Heart right ventricle (tissue), 16 donors: ENCODE measurements around the gene BPGM. TPM values are rescaled to one million over a fixed set of nuclear protein-coding genes. Genes with fewer than 3 reads are reported as not detected.

Experiments
- ATAC-seq, 8 donors: fragments of 200-7000 bp; cut with Tn5 transposase; one replicate each; pipeline ENCODE4 v1.9.1; 2020; ENCODE audit warnings: mild to moderate bottlenecking in 8 of 8, moderate library complexity in 8 of 8, moderate number of reproducible peaks in 1 of 8
- DNase-seq, 2 donors: peaks; one replicate each; pipeline ENCODE4 v3.0.0-alpha.2; 2020
- H3K27ac ChIP-seq, 10 donors: fragments of 200-600 bp; sonication (generic) in 2 of 10; one replicate each; pipeline versions ENCODE4 v1.5.0 to v1.8.0; 2020 to 2022; ENCODE audit warnings: mild to moderate bottlenecking in 3 of 10
- H3K27me3 ChIP-seq, 7 donors: fragments of 200-600 bp; one replicate each; pipeline ENCODE4 v1.8.0; 2021 to 2022; ENCODE audit warnings: mild to moderate bottlenecking in 2 of 7
- H3K36me3 ChIP-seq, 9 donors: fragments of 200-600 bp; sonication (generic) in 1 of 9; one replicate each; pipeline versions ENCODE4 v1.5.0 to v1.8.0; 2020 to 2022; ENCODE audit warnings: mild to moderate bottlenecking in 2 of 9
- H3K4me1 ChIP-seq, 9 donors: fragments of 200-600 bp; sonication (generic) in 1 of 9; one replicate each; pipeline versions ENCODE4 v1.5.0 to v1.8.0; 2020 to 2022; ENCODE audit warnings: mild to moderate bottlenecking in 4 of 9
- H3K4me3 ChIP-seq, 10 donors: fragments of 200-600 bp; sonication (generic) in 2 of 10; one replicate each; pipeline versions ENCODE4 v1.5.0 to v1.8.0; 2020 to 2022; ENCODE audit warnings: mild to moderate bottlenecking in 7 of 10, moderate library complexity in 2 of 10
- H3K9me3 ChIP-seq, 11 donors: fragments of 200-600 bp in 10 of 11; sonication (generic) in 2 of 11; one replicate each; pipeline versions ENCODE4 v1.5.0 to v1.8.0; 2013 to 2022; ENCODE audit warnings: mild to moderate bottlenecking in 2 of 11, control low read depth in 1 of 11, moderate library complexity in 1 of 11
- CTCF ChIP-seq, 9 donors: fragments of 200-600 bp; sonication (generic) in 2 of 9; IDR thresholded peaks; one replicate each; pipeline versions ENCODE4 v1.5.0 to v1.8.0; 2021 to 2022; ENCODE audit warnings: antibody characterized with exemption in 9 of 9, mild to moderate bottlenecking in 5 of 9, moderate library complexity in 1 of 9
- WGBS, 2 donors: extraction: QIAGEN DNeasy Blood & Tissue Kit; methylation state at CpG; one replicate each; pipeline ENCODE4 v1.1.7; 2013; ENCODE audit warnings: inconsistent platforms in 1 of 2; 5-methylcytosine and 5-hydroxymethylcytosine counted together
- intact Hi-C, 10 donors: fragments of 100-400 bp; cut with DNase I; formaldehyde crosslinking; loops; one replicate each; pipeline versions ENCODE4 v1.11.1 to v1.14.2; 2022
- long read RNA-seq, 3 donors: library from polyadenylated mRNA; unstranded; transcript quantifications; one replicate each; pipeline ENCODE4 v2.0.0, GENCODE V29; 2020 to 2021
- polyA plus RNA-seq, 2 donors: library from polyadenylated mRNA; stranded (reverse); fragments of 200-250 nt; gene quantifications; one replicate each; pipeline ENCODE4 v1.2.3, GENCODE V29; 2013
- total RNA-seq, 10 donors: library from RNA; stranded (reverse); fragmentation: NEBNext Ultra II Directional in 3 of 10; extraction: Animal tissue kit (Norgen Biotek cat#: 25700) in 3 of 10; gene quantifications; one replicate each; pipeline versions ENCODE4 v1.2.1 to v1.2.4, GENCODE V29; 2021 to 2023
- donor health status: Arrhythmogenic right ventricular cardiomyopathy.
- donor health status: ischemic (EF 13 %, LVEDD 7.1; RV severe dilation, severe dysfunction).
- donor health status: healthy with polysubstance abuse.
- donor health status: DM: no; HTN: yes; CAD: no.
- donor health status: DM: no; HTN: no; CAD: no.
- donor health status: ischemic (EF 25% LVEDD 6.9; RV normal size, moderate dysfunction).
- donor health status: ischemic (EF 25% LVEDD 5.7; RV mildly dilated, moderate dysfunction).
- donor health status: healthy.
- donor health status: DM: yes; HTN: yes; CAD: no.
- donor health status: Ischemic cardiomyopathy.
- donor health status: ischemic (EF 35%, LVEDD 5.7; RV mildly dilated, moderate dysfunction).
- donor health status: nonischemic (EF 11% LVEDD 7.7; RV severe dilation, severe dysfunction).
- donor health status: DM: yes; HTN: yes; CAD: no.
- donor health status: PGD.
- donor health status: ischemic (EF 29% LVEDD 5.4; RV normal size, mild dysfunction).
- donor health status: nonischemic (EF 23%, LVEDD 6.1; RV moderate dilation, normal function).

The BPGM gene
- total RNA-seq = 10 to 100 TPM; 12.4 to 19.7 (median 14.1) TPM
- 10 to 100 TPM; 15.7 to 19.7 TPM for polyA plus RNA-seq
- long read RNA-seq, donor 1, transcript BPGM-201 (3 exons, 1,753 nt) = major isoform, 13 of 19 reads
- long read RNA-seq, donor 1, partial matches to known transcripts = 3 of 19 reads
- long read RNA-seq, donor 1, other reads (novel, unspliced or antisense) = 2 of 19 reads
- long read RNA-seq, donor 2, transcript BPGM-201 (3 exons, 1,753 nt) = major isoform, 26 of 31 reads
- long read RNA-seq, donor 2, partial matches to known transcripts = 4 of 31 reads
- long read RNA-seq, donor 2, other reads (novel, unspliced or antisense) = 1 of 31 reads
- long read RNA-seq, donor 3, transcript BPGM-201 (3 exons, 1,753 nt) = major isoform, 50 of 68 reads
- long read RNA-seq, donor 3, partial matches to known transcripts = 14 of 68 reads
- long read RNA-seq, donor 3, other reads (novel, unspliced or antisense) = 4 of 68 reads

GRCh38 chr7:134646425-134647305 lies at the start of gene BPGM:
Gene BPGM, plus strand, starts transcription at chr7:134646853. Its CDS starts 14,655 bp downstream, at chr7:134661508.
- Histone ChIP-seq H3K9me3 (no peaks in the 10 kb centered on the region), H3K36me3 (no peaks in the 10 kb centered on the region), H3K27me3 (no peaks in the 10 kb centered on the region), H3K27ac (peak within 1 kb of the TSS; percentile 9 to 92 (median 78)), H3K4me3 (peak within 1 kb of the TSS; percentile 54 to 84 (median 66)), H3K4me1 (peaks cover 0 to 27% (median 17%) of the 10 kb centered on the region in 9 donors)
- 0 to 1% methylated on average over 36 of the region's 36 CpGs for WGBS, 2 donors
- intact Hi-C loops = loop anchor here in 1 of 10 donors (5.0 kb wide), 1 partner anchor 516 kb away; no protein-coding TSS in a partner anchor
- TF ChIP-seq CTCF (IDR thresholded peaks at IDR 0.05) = peak in 4 of 9 donors; percentile 19 to 52 (median 46)
- peak; percentile 99 to 100 (median 100) for ATAC-seq
- peak; percentile 93 to 99 for DNase-seq

GRCh38 chr7:134599371-134599770 lies 47.3 kb upstream of the BPGM start:
- intact Hi-C loops = no loop called here
- WGBS, 2 donors = 66 to 68% methylated on average over 6 of the region's 6 CpGs
- Histone ChIP-seq H3K27me3 (no peaks in the 10 kb centered on the region), H3K27ac (no peak overlapping the region), H3K36me3 (no peaks in the 10 kb centered on the region), H3K9me3 (peaks cover 0 to 5% (median 0%) of the 10 kb centered on the region in 11 donors), H3K4me3 (no peak overlapping the region), H3K4me1 (peaks cover 0 to 4% (median 0%) of the 10 kb centered on the region in 9 donors)
- DNase-seq (peak in 1 of 2 donors; percentile 17), ATAC-seq (peak in 1 of 8 donors; percentile 27)
- TF ChIP-seq CTCF (IDR thresholded peaks at IDR 0.05) = no peak

- H3K9me3 ChIP-seq = peaks cover 0 to 5% (median 0%) of the 10 kb centered on the region in 11 donors
- DNase-seq = no peak
- no peaks in the 10 kb centered on the region for H3K36me3 ChIP-seq
- H3K27me3 ChIP-seq = no peaks in the 10 kb centered on the region
- intact Hi-C loops = loop anchor here in 2 of 10 donors (5.0 to 10.0 kb wide), 2 partner anchors 57 to 169 kb away; partner anchors contain the start of gene AKR1B15 (in 1 of the 2)
- H3K27ac ChIP-seq = no peak overlapping the region
- no peak for ATAC-seq
- TF ChIP-seq CTCF (IDR thresholded peaks at IDR 0.05) = no peak
- no peak overlapping the region for H3K4me3 ChIP-seq
- WGBS, 2 donors = 64 to 82% methylated on average over 4 of the region's 4 CpGs
- peaks cover 0 to 7% (median 0%) of the 10 kb centered on the region in 9 donors for H3K4me1 ChIP-seq
Observed at GRCh38 chr7:134601459-134601858, 45.2 kb upstream of the BPGM start.
